Endothelial cell of umbilical vein (primary cell): Measurements from ENCODE around the gene SCG3. TPM values are rescaled to one million over a fixed set of nuclear protein-coding genes. Genes with fewer than 3 reads are reported as not detected.

Source experiments
- BruUV-seq: library from RNA; stranded (reverse); fragments of 400-500 nt; replicated peaks from 2 replicates; lab custom pipeline; 2021; lab: Mats Ljungman, UMichigan
- CTCF ChIA-PET: fragments of 300-600, 350-600 bp; sonication (Branson Sonifier 250); formaldehyde crosslinking; loops from one replicate; lab custom pipeline; 2021; ENCODE audit warnings: antibody characterized with exemption, inconsistent platforms; lab: Charles Lee
- POLR2A ChIA-PET: fragments of 300-600, 350-600 bp; sonication (Branson Sonifier 250); formaldehyde crosslinking; loops from one replicate; lab custom pipeline; 2021; ENCODE audit warnings: antibody characterized with exemption, inconsistent platforms; lab: Charles Lee
- DNase-seq: peaks from one replicate; pipeline ENCODE4 v3.0.0-alpha.2; 2011; ENCODE audit warnings: low read depth, low spot score
- FAIRE-seq: peaks from 2 replicates; lab custom pipeline; 2011; peaks lifted over from hg19 to GRCh38; lab: Jason Lieb, UNC
- H2AFZ ChIP-seq: 2 replicates; pipeline ENCODE4 v1.6.0; 2012; ENCODE audit warnings: low read depth, low read length, control low read depth, inconsistent platforms
- H3K27ac ChIP-seq: 2 replicates; pipeline ENCODE4 v1.5.1; 2011; ENCODE audit warnings: low read depth, mild to moderate bottlenecking, control low read depth, low read length, moderate library complexity; ENCODE audit not compliant: insufficient read depth
- H3K27me3 ChIP-seq, 2 experiments: 2 replicates each; pipeline versions ENCODE4 v1.6.0 to v1.6.1; 2011; ENCODE audit warnings: low read length in 2 of 2, mixed read lengths in 1 of 2; ENCODE audit not compliant: control insufficient read depth in 2 of 2, insufficient read depth in 2 of 2
- H3K36me3 ChIP-seq, 2 experiments: 2 replicates in 1 of 2; 3 replicates in 1 of 2; pipeline ENCODE4 v1.5.1; 2011; ENCODE audit warnings: low read length in 2 of 2, mild to moderate bottlenecking in 1 of 2, moderate library complexity in 1 of 2; ENCODE audit not compliant: control insufficient read depth in 2 of 2, insufficient read depth in 2 of 2; ENCODE audit errors: extremely low read depth in 1 of 2
- H3K4me1 ChIP-seq: 3 replicates; pipeline ENCODE4 v1.5.1; 2011; ENCODE audit warnings: mild to moderate bottlenecking, low read length; ENCODE audit not compliant: control insufficient read depth, insufficient read depth; ENCODE audit errors: extremely low read depth
- H3K4me2 ChIP-seq: 2 replicates; pipeline ENCODE4 v1.6.1; 2011; ENCODE audit warnings: low read length, control low read depth, mixed read lengths; ENCODE audit not compliant: insufficient read depth
- H3K4me3 ChIP-seq, 3 experiments: fragments of 200-600 bp in 1 of 3; sonication (generic), shearing (Covaris generic) in 1 of 3; replicated peaks in 1 of 3; 2 replicates each; pipeline ENCODE4 v1.5.1; 2011 to 2016; ENCODE audit warnings: control low read depth in 3 of 3, low read length in 3 of 3, mild to moderate bottlenecking in 2 of 3, inconsistent platforms in 1 of 3, low read depth in 1 of 3, moderate library complexity in 1 of 3; ENCODE audit not compliant: insufficient read depth in 1 of 3
- H3K79me2 ChIP-seq: 2 replicates; pipeline ENCODE4 v1.6.0; 2012; ENCODE audit warnings: low read length, inconsistent platforms; ENCODE audit not compliant: control insufficient read depth, insufficient read depth
- H3K9ac ChIP-seq: replicated peaks from 2 replicates; pipeline ENCODE3; 2011; ENCODE audit warnings: low read length, control low read depth; ENCODE audit not compliant: insufficient read depth; ENCODE audit errors: extremely low read depth
- H3K9me1 ChIP-seq: replicated peaks from 3 replicates; pipeline ENCODE4 v1.6.0; 2011; ENCODE audit warnings: mild to moderate bottlenecking, low read length; ENCODE audit not compliant: control insufficient read depth, insufficient read depth; ENCODE audit errors: extremely low read depth
- H3K9me3 ChIP-seq: replicated peaks from 2 replicates; pipeline ENCODE4 v1.5.1; 2012; ENCODE audit warnings: low read length, inconsistent platforms; ENCODE audit not compliant: control insufficient read depth, insufficient read depth
- H4K20me1 ChIP-seq: replicated peaks from 2 replicates; pipeline ENCODE3; 2011; ENCODE audit warnings: mild to moderate bottlenecking, low read length; ENCODE audit not compliant: control insufficient read depth, insufficient read depth; ENCODE audit errors: extremely low read depth
- CTCF ChIP-seq, 2 donors: IDR thresholded peaks; 1 replicate in 1 of 2; 2 replicates in 1 of 2; pipeline ENCODE4 v1.5.1; 2011; ENCODE audit warnings: low read length in 2 of 2, mild to moderate bottlenecking in 2 of 2, moderate library complexity in 2 of 2, control low read depth in 1 of 2, inconsistent platforms in 1 of 2, low read depth in 1 of 2; ENCODE audit not compliant: insufficient read depth in 1 of 2; ENCODE audit errors: extremely low read depth in 1 of 2
- EZH2 ChIP-seq: IDR thresholded peaks from 2 replicates; pipeline ENCODE4 v1.6.1; 2012; ENCODE audit warnings: borderline replicate concordance, low read depth, mild to moderate bottlenecking, moderate library complexity, low read length, inconsistent platforms; ENCODE audit not compliant: severe bottlenecking
- FOS ChIP-seq: IDR thresholded peaks from 2 replicates; pipeline ENCODE4 v1.6.1; 2011; ENCODE audit warnings: mild to moderate bottlenecking, low read length, moderate library complexity, borderline replicate concordance; ENCODE audit not compliant: insufficient read depth
- GATA2 ChIP-seq: IDR thresholded peaks from 2 replicates; pipeline ENCODE4 v1.7.0; 2011; ENCODE audit warnings: low read depth, mild to moderate bottlenecking, moderate library complexity, mixed read lengths, low read length; ENCODE audit not compliant: insufficient read length, insufficient read depth
- JUN ChIP-seq: IDR thresholded peaks from 2 replicates; pipeline ENCODE4 v1.6.1; 2011; ENCODE audit warnings: borderline replicate concordance, low read depth; ENCODE audit not compliant: insufficient read length, insufficient read depth
- MAX ChIP-seq: IDR thresholded peaks from 2 replicates; pipeline ENCODE4 v1.6.1; 2011; ENCODE audit not compliant: insufficient read depth, insufficient read length
- MYC ChIP-seq: IDR thresholded peaks from one replicate; pipeline ENCODE4 v1.6.1; 2011; ENCODE audit warnings: mild to moderate bottlenecking, low read depth, low read length
- POLR2A ChIP-seq: IDR thresholded peaks from 2 replicates; pipeline ENCODE4 v1.6.1; 2012; ENCODE audit warnings: low read depth, mild to moderate bottlenecking, control low read depth, low read length
- POLR2AphosphoS5 ChIP-seq: IDR thresholded peaks from 2 replicates; pipeline ENCODE4 v1.6.1; 2012; ENCODE audit warnings: low read depth, mild to moderate bottlenecking, control low read depth, low read length, moderate library complexity; ENCODE audit not compliant: insufficient read depth
- dilution Hi-C: fragments of 300-500 bp; cut with MboI; formaldehyde crosslinking; loops from one replicate; pipeline ENCODE4 v1.15.0; 2019; ENCODE audit warnings: low sequenced_read_pairs; ENCODE audit not compliant: extremely low pct_ligation_motif_present
- intact Hi-C: fragments of 100-400 bp; cut with micrococcal nuclease; formaldehyde crosslinking; loops from one replicate; pipeline ENCODE4 v1.10.0; 2022
- polyA plus RNA-seq, 4 experiments: library from polyadenylated mRNA; depleted of rRNA in 3 of 4; stranded (reverse) in 3 of 4; unstranded in 1 of 4; fragments of >200 nt; gene quantifications; 2 replicates each; pipeline versions ENCODE4 v1.2.1 to v1.2.3, GENCODE V29; 2011 to 2012; ENCODE audit warnings: missing spikeins in 1 of 4
- total RNA-seq: library from RNA; stranded (reverse); gene quantifications from 2 replicates; pipeline ENCODE4 v1.2.3, GENCODE V29; 2021

The SCG3 gene
- total and polyA plus RNA-seq, 2 donors (not counting 3 experiments of a cell fraction or from before 2014, with no cell fraction given), result not detected

- no peak overlapping the region for H3K27ac ChIP-seq
- no peak overlapping the region for H3K4me2 ChIP-seq
- H3K9me3 ChIP-seq, result no peaks in the 10 kb centered on the region
- TF ChIP-seq JUN (no peak), GATA2 (no peak), MAX (no peak), POLR2AphosphoS5 (no peak), POLR2A (no peak), MYC (no peak), FOS (no peak), EZH2 (no peak), CTCF (IDR thresholded peaks at IDR 0.05; ENCODE audit: extremely low read depth in 1 of 2, insufficient read depth in 1 of 2, low read depth in 1 of 2, low read length in 2 of 2) (no peak)
- H3K79me2 ChIP-seq, result no peaks in the 10 kb centered on the region
- dilution Hi-C loops (no loop called here), intact Hi-C loops (no loop called here)
- H3K4me3 ChIP-seq, result no peak overlapping the region
- no peak for DNase-seq
- no TSS peak for BruUV-seq
- H3K36me3 ChIP-seq, result no peaks in the 10 kb centered on the region
- no peaks in the 10 kb centered on the region for H3K4me1 ChIP-seq
- no peak overlapping the region for H2AFZ ChIP-seq
- H3K9me1 ChIP-seq, result no peaks in the 10 kb centered on the region
- no peaks in the 10 kb centered on the region for H4K20me1 ChIP-seq
- peaks cover 14 to 33% of the 10 kb centered on the region in 2 experiments for H3K27me3 ChIP-seq
- CTCF ChIA-PET, result interaction anchor here (2.3 kb wide), 1 partner anchor 109 kb away, joined by 9 read pairs; no protein-coding TSS in a partner anchor
- POLR2A ChIA-PET, result no interaction called here
- no peak overlapping the region for H3K9ac ChIP-seq
- FAIRE-seq, result no peak
These were observed 13.8 kb upstream of the SCG3 start for GRCh38 chr15:51667478-51667877.
